ENCODE measurements around the gene SELENOI.

Gene SELENOI

DNA sequence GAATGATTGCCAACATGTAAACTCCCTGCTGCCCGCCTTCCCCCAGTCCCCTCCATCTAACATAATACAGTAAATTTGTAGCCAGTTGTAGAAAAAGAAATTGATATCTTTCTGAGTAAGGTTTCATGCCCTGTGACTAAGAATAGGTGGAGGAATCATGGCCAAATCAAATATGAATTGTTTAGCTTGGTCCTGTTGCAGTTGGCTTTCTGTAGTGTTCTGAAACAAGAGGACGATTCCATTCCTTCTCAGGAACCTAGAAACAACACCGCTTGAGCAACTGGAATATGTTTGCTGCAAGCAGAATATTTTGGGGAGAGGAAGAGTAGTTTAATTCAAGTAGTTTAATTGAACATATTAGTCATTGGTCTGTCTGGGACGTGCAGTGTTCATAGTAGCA, 48.8 kb downstream of the SELENOI start:
- TF ChIP-seq, protein P1, sequence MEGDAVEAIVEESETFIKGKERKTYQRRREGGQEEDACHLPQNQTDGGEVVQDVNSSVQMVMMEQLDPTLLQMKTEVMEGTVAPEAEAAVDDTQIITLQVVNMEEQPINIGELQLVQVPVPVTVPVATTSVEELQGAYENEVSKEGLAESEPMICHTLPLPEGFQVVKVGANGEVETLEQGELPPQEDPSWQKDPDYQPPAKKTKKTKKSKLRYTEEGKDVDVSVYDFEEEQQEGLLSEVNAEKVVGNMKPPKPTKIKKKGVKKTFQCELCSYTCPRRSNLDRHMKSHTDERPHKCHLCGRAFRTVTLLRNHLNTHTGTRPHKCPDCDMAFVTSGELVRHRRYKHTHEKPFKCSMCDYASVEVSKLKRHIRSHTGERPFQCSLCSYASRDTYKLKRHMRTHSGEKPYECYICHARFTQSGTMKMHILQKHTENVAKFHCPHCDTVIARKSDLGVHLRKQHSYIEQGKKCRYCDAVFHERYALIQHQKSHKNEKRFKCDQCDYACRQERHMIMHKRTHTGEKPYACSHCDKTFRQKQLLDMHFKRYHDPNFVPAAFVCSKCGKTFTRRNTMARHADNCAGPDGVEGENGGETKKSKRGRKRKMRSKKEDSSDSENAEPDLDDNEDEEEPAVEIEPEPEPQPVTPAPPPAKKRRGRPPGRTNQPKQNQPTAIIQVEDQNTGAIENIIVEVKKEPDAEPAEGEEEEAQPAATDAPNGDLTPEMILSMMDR (IDR thresholded peaks at IDR 0.05; ENCODE audit: insufficient read depth, low read length, missing control alignments): no peak
- CTCF ChIA-PET: interaction anchor here (0.9 to 1.9 kb wide), 2 partner anchors 11 to 66 kb away, joined by 3 to 4 read pairs; no protein-coding TSS in a partner anchor
- no peak for DNase-seq (ENCODE audit: low read depth, low spot score)
- POLR2A ChIA-PET: no interaction called here
- no peak overlapping the region for H3K4me3 ChIP-seq (ENCODE audit: low read depth, low read length)

DNA sequence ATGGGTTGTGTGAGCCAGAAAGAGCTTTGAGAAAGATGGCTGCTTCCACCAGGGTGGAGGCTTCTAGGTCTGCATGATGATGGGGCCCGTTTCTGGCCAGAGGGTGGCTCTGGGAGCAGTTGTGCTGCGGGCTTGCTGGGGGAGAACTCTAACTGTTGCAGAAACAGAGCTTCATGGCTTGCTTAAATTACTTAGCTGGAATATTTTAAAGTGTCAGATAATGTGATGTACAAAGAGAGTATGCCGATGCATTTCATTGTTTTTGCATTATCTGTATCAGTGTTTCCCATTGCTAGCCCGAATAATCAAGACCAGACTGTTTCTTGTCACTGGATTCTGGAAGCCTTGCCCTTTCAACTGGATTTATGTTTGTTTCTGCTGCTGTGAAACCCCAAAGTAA, 49.5 kb downstream of the SELENOI start:
- no peak overlapping the region for H3K4me3 ChIP-seq (ENCODE audit: low read depth, low read length)
- TF ChIP-seq, protein P1 (IDR thresholded peaks at IDR 0.05; ENCODE audit: insufficient read depth, low read length, missing control alignments): no peak
- CTCF ChIA-PET: interaction anchor here (0.9 to 1.9 kb wide), 2 partner anchors 11 to 66 kb away, joined by 3 to 4 read pairs; no protein-coding TSS in a partner anchor

DNA sequence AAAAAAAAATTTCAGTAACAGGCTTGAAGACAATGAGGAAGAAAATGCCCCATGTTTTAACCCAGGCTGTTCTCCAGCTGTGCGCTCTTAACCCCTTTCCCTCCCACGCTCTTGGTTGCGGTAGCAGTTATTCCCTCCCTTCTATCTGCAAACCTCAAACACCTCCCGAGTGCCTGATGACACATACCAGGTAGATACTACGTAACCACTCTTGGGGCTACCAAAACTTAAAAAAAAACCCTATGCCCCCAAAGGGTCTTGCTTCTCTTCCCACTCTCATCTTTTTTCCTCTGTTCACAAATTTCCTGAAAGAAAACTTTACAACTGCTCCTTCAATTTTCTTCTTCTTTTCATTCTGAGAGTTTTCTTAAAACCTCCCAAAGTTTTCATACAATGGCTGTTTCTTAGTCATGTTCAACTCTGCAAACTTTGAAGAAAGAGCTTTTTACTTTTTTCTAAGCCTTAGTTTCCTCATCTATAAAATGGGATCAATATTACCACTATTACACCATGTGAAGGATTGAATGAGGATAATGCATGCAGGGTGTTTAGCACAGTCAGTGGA, 50.9 kb downstream of the SELENOI start:
- H3K4me3 ChIP-seq (ENCODE audit: low read depth, low read length): no peak overlapping the region
- ChIA-PET POLR2A (no interaction called here), CTCF (no interaction called here)
- DNase-seq (ENCODE audit: low read depth, low spot score): no peak
- TF ChIP-seq, protein P1 (IDR thresholded peaks at IDR 0.05; ENCODE audit: insufficient read depth, low read length, missing control alignments): no peak

More for the DNA sequence above, 49.5 kb downstream of the SELENOI start:
- POLR2A ChIA-PET: no interaction called here
- no peak for DNase-seq (ENCODE audit: low read depth, low spot score)

DNA sequence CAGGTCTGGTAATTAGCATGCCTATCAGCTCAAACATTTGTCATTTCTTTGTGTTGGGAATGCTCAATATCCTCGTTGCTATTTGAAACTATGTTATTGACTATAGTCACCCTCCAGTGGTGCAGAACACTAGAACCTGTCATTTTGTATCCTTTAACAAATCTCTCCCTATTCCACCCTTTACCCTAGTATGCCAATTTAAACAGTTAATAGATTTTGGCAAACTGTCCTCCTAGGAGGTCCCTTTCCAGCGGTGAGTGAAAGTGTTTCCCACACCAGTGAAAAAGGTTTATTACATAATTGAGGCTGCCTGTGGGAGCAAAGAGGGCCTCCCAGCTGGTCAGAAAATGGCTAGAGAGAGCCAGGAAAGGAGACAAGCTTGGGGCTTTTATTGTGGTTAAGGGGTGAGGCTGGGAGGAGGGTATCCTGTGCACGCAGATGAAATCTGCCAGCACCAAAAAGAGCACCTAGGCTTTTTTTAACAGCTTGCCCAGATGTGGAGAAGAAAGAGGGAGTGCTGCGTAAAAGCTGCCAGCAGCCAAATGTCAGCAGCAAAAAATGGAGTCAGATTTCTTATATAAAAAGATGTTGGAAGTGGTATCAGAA, 53.9 kb downstream of the SELENOI start:
- CTCF ChIA-PET: interaction anchor here (1.4 kb wide), 1 partner anchor 70 kb away, joined by 3 read pairs; no protein-coding TSS in a partner anchor
- POLR2A ChIA-PET: no interaction called here
- TF ChIP-seq, protein P1 (IDR thresholded peaks at IDR 0.05; ENCODE audit: insufficient read depth, low read length, missing control alignments): no peak
- H3K4me3 ChIP-seq (ENCODE audit: low read depth, low read length): no peak overlapping the region
- DNase-seq (ENCODE audit: low read depth, low spot score): no peak

DNA sequence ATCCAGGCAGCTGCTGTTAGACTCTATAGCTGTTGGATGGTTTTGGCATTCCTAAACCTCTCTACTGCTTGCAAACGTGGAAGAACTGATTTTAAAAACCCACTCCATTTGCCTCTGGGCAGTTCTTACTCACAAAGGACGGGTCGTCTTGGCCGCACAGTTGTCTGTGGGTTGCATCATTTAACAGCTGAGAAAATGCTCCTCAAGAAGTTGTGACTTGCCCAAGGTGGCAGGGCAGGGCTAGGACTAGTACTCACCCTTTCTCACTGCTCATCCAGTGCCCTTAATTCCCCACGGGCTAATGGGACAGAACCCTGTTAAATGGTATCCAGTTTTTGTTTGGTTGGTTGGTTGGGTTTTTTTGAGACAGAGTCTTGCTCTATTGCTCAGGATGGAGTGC, 54.8 kb downstream of the SELENOI start:
- CTCF ChIA-PET: no interaction called here
- H3K4me3 ChIP-seq (ENCODE audit: low read depth, low read length): no peak overlapping the region
- TF ChIP-seq, protein P1 (IDR thresholded peaks at IDR 0.05; ENCODE audit: insufficient read depth, low read length, missing control alignments): no peak
- POLR2A ChIA-PET: no interaction called here
- no peak for DNase-seq (ENCODE audit: low read depth, low spot score)

DNA sequence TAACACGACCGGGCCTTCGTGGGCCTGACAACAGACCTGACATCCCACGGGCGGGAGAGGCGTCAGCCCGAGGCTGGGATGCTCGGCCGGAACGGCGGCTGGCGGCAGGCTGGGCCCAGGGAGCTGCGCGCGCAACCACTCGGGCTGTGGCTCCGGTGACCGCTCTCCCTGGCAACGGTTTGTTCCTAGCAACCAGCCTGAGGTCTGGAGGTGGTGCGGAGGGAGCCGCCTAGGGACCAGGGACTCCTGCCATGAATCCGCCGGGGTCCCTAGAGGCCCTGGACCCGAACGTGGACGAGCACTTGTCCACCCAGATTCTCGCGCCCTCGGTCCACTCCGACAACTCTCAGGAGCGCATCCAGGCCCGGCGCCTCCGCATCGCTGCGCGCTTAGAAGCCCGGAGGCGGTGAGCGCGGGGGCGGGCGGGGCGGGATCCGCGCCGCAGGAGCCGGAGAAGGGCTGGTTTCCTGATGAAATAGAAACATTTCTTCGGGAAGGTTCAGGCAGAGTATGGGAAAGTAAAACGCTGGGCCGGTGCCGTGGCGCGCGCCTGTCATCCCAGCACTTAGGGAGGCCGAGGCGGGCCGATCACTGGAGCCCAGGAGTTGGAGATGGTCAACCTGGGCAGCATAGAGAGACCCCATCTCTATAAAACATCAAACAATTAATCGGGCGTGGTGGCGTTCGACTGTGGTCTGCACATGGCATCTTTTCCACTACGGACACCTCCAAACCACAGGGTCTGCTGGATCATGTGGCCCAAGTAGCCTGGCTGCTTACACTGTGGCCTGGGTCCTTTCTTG, 56.0 kb downstream of the SELENOI start, which contains the start of gene DRC1:
DRC1 (plus strand) TSS at position 182 of the 803 bp plus-strand sequence; CDS start at position 252, 70 bp downstream.
- ChIA-PET POLR2A (no interaction called here), CTCF (no interaction called here)
- H3K4me3 ChIP-seq (ENCODE audit: low read depth, low read length): peak within 1 kb of the TSS; percentile 63
- no peak for DNase-seq (ENCODE audit: low read depth, low spot score)
- TF ChIP-seq, protein P1 (IDR thresholded peaks at IDR 0.05; ENCODE audit: insufficient read depth, low read length, missing control alignments): peak; percentile 1

All from AG04449 (cell line).